Measurements from ENCODE around the gene PTPRG. TPM values are rescaled to one million over a fixed set of nuclear protein-coding genes. Genes with fewer than 3 reads are reported as not detected.

Gene PTPRG
- total RNA-seq, 2 donors from 2014 or later, result 23.9 to 31.6 TPM

GRCh38 chr3:61646360-61646759 is 85.0 kb downstream of the PTPRG start:
- Histone ChIP-seq H3K4me1 (peaks cover 9% of the 10 kb centered on the region), H3K27ac (no peak overlapping the region), H3K36me3 (replicated peaks in 1 of 2; ENCODE audit: insufficient read depth in 1 of 2, low read depth in 2 of 2) (no peaks in the 10 kb centered on the region), H3K4me3 (no peak overlapping the region), H3K27me3 (no peaks in the 10 kb centered on the region), H3K9me3 (no peaks in the 10 kb centered on the region)
- no peak for TF ChIP-seq CTCF (IDR thresholded peaks at IDR 0.05)
- no peak for TF ChIP-seq POLR2A (IDR thresholded peaks at IDR 0.05)
- intact Hi-C loops (cut with DNase I), result no loop called here
- WGBS, 2 donors, result 100% methylated on average over 1 of the region's 1 CpG
- DNase-seq (no peak), ATAC-seq (no peak)

GRCh38 chr3:61646851-61647525 is 85.6 kb downstream of the PTPRG start:
- Histone ChIP-seq H3K9me3 (no peaks in the 10 kb centered on the region), H3K27me3 (no peaks in the 10 kb centered on the region), H3K36me3 (replicated peaks in 1 of 2; ENCODE audit: insufficient read depth in 1 of 2, low read depth in 2 of 2) (no peaks in the 10 kb centered on the region), H3K4me3 (no peak overlapping the region), H3K27ac (no peak overlapping the region), H3K4me1 (peaks cover 9% of the 10 kb centered on the region)
- TF ChIP-seq CTCF (IDR thresholded peaks at IDR 0.05) (no peak), POLR2A (IDR thresholded peaks at IDR 0.05) (no peak)
- no peak for DNase-seq
- 54 to 56% methylated on average over 7 of the region's 7 CpGs for WGBS, 2 donors
- intact Hi-C loops (cut with DNase I), result no loop called here
- no peak for ATAC-seq

GRCh38 chr3:61648481-61648880 is 87.1 kb downstream of the PTPRG start:
- no peaks in the 10 kb centered on the region for H3K9me3 ChIP-seq
- WGBS, 2 donors, result 67 to 78% methylated on average over 2 of the region's 2 CpGs
- intact Hi-C loops (cut with DNase I), result no loop called here
- H3K27ac ChIP-seq, result no peak overlapping the region
- DNase-seq, result no peak
- H3K4me3 ChIP-seq, result no peak overlapping the region
- peaks cover 9% of the 10 kb centered on the region for H3K4me1 ChIP-seq
- no peak for ATAC-seq
- H3K36me3 ChIP-seq (replicated peaks in 1 of 2; ENCODE audit: insufficient read depth in 1 of 2, low read depth in 2 of 2), result no peaks in the 10 kb centered on the region
- TF ChIP-seq CTCF (IDR thresholded peaks at IDR 0.05), result no peak
- no peak for TF ChIP-seq POLR2A (IDR thresholded peaks at IDR 0.05)
- no peaks in the 10 kb centered on the region for H3K27me3 ChIP-seq

- ATAC-seq (no peak), DNase-seq (no peak)
- H3K27me3 ChIP-seq, result no peaks in the 10 kb centered on the region
- WGBS, 2 donors, result 74 to 80% methylated on average over 5 of the region's 5 CpGs
- no peak overlapping the region for H3K4me3 ChIP-seq
- peaks cover 9% of the 10 kb centered on the region for H3K4me1 ChIP-seq
- TF ChIP-seq POLR2A (IDR thresholded peaks at IDR 0.05), result no peak
- no peak for TF ChIP-seq CTCF (IDR thresholded peaks at IDR 0.05)
- H3K9me3 ChIP-seq, result no peaks in the 10 kb centered on the region
- intact Hi-C loops (cut with DNase I), result no loop called here
- H3K27ac ChIP-seq, result no peak overlapping the region
- no peaks in the 10 kb centered on the region for H3K36me3 ChIP-seq (replicated peaks in 1 of 2; ENCODE audit: insufficient read depth in 1 of 2, low read depth in 2 of 2)
Observed at GRCh38 chr3:61649381-61650170, 88.2 kb downstream of the PTPRG start.

Data from body of pancreas (tissue), 4 donors.